Kidney (tissue), 14 donors: ENCODE measurements around the gene KDF1. TPM values are rescaled to one million over a fixed set of nuclear protein-coding genes. Genes with fewer than 3 reads are reported as not detected.

Experiments used
- DNase-seq, 5 donors: peaks; one replicate each; pipeline ENCODE4 v3.0.0-alpha.2; 2013 to 2020
- FAIRE-seq: peaks from 2 replicates; lab custom pipeline; 2012; peaks lifted over from hg19 to GRCh38; lab: Jason Lieb, UNC
- H3K27ac ChIP-seq, 2 donors: one replicate each; pipeline ENCODE4 v1.7.0; 2013; ENCODE audit warnings: low read depth in 2 of 2, low read length in 2 of 2, inconsistent platforms in 1 of 2
- H3K27me3 ChIP-seq: one replicate; pipeline ENCODE4 v1.7.1; 2013; ENCODE audit warnings: low read length, inconsistent platforms; ENCODE audit not compliant: control insufficient read depth, insufficient read depth
- H3K36me3 ChIP-seq, 3 donors: one replicate each; pipeline versions ENCODE4 v1.7.0 to v1.7.1; 2013; ENCODE audit warnings: low read length in 3 of 3, control low read depth in 1 of 3, inconsistent platforms in 1 of 3; ENCODE audit not compliant: insufficient read depth in 3 of 3, control insufficient read depth in 2 of 3
- H3K4me1 ChIP-seq, 3 donors: one replicate each; pipeline versions ENCODE4 v1.7.0 to v1.7.1; 2013; ENCODE audit warnings: low read length in 3 of 3, inconsistent platforms in 1 of 3, low read depth in 1 of 3; ENCODE audit not compliant: control insufficient read depth in 2 of 3, insufficient read depth in 2 of 3
- H3K4me3 ChIP-seq, 3 donors: one replicate each; pipeline versions ENCODE4 v1.7.0 to v1.8.1; 2013; ENCODE audit warnings: low read length in 3 of 3, control low read depth in 1 of 3, inconsistent platforms in 1 of 3
- H3K9ac ChIP-seq, 3 donors: one replicate each; pipeline versions ENCODE4 v1.7.0 to v1.7.1; 2013; ENCODE audit warnings: low read length in 3 of 3, control low read depth in 1 of 3, inconsistent platforms in 1 of 3
- H3K9me3 ChIP-seq, 3 donors: one replicate each; pipeline versions ENCODE4 v1.7.0 to v1.7.1; 2013; ENCODE audit warnings: low read length in 3 of 3, control low read depth in 1 of 3, inconsistent platforms in 1 of 3; ENCODE audit not compliant: control insufficient read depth in 2 of 3, insufficient read depth in 1 of 3
- intact Hi-C: fragments of 100-400 bp; cut with DNase I; formaldehyde crosslinking; loops from one replicate; pipeline ENCODE4 v1.11.1; 2022
- polyA plus RNA-seq: library from polyadenylated mRNA; stranded (reverse); fragments of 350-450 nt; fragmentation: Illumina TruSeq; extraction: RNeasy Lipid Tissue Mini Kit (QIAGEN cat#74804); gene quantifications from one replicate; pipeline ENCODE4 v1.2.3, GENCODE V29; 2014; ENCODE audit warnings: low read depth, low replicate concordance; ENCODE audit not compliant: insufficient read depth
- total RNA-seq: library from RNA; stranded (reverse); fragmentation: NEBNext Ultra II Directional; extraction: Animal tissue kit (Norgen Biotek cat#: 25700); gene quantifications from one replicate; pipeline ENCODE4 v1.2.1, GENCODE V29; 2021
- TF ChIP-seq, protein P1 (sequence below): IDR thresholded peaks from 3 replicates; pipeline ENCODE4 v1.5.1; 2012; ENCODE audit warnings: mild to moderate bottlenecking, moderate library complexity, borderline replicate concordance; ENCODE audit not compliant: insufficient read depth; ENCODE audit errors: extremely low read depth
- donor health status: control.
- donor health status: control.
- donor health status: control.
- donor health status: control.
- donor health status: control.
- donor health status: DM: yes; HTN: yes; CAD: no.
- donor health status: Normal renal cell carcinoma (clear cell type).

KDF1 gene
- total and polyA plus RNA-seq, 2 donors from 2014 or later: 14.1 to 19.3 TPM

GRCh38 chr1:26951821-26952497 is 8.3 kb downstream of the KDF1 start:
- Histone ChIP-seq H3K27me3 (no peaks in the 10 kb centered on the region), H3K4me3 (no peak overlapping the region), H3K27ac (no peak overlapping the region), H3K9me3 (peaks cover 0 to 3% (median 0%) of the 10 kb centered on the region in 3 donors), H3K4me1 (no peaks in the 10 kb centered on the region), H3K36me3 (peaks cover 0 to 3% (median 0%) of the 10 kb centered on the region in 3 donors), H3K9ac (no peak overlapping the region)
- TF ChIP-seq, protein P1, sequence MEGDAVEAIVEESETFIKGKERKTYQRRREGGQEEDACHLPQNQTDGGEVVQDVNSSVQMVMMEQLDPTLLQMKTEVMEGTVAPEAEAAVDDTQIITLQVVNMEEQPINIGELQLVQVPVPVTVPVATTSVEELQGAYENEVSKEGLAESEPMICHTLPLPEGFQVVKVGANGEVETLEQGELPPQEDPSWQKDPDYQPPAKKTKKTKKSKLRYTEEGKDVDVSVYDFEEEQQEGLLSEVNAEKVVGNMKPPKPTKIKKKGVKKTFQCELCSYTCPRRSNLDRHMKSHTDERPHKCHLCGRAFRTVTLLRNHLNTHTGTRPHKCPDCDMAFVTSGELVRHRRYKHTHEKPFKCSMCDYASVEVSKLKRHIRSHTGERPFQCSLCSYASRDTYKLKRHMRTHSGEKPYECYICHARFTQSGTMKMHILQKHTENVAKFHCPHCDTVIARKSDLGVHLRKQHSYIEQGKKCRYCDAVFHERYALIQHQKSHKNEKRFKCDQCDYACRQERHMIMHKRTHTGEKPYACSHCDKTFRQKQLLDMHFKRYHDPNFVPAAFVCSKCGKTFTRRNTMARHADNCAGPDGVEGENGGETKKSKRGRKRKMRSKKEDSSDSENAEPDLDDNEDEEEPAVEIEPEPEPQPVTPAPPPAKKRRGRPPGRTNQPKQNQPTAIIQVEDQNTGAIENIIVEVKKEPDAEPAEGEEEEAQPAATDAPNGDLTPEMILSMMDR: no peak
- intact Hi-C loops: no loop called here
- DNase-seq (no peak), FAIRE-seq (no peak)

- peaks cover 0 to 3% (median 0%) of the 10 kb centered on the region in 3 donors for H3K36me3 ChIP-seq
- intact Hi-C loops: no loop called here
- no peaks in the 10 kb centered on the region for H3K27me3 ChIP-seq
- H3K9ac ChIP-seq: no peak overlapping the region
- peaks cover 0 to 1% (median 0%) of the 10 kb centered on the region in 3 donors for H3K9me3 ChIP-seq
- H3K27ac ChIP-seq: no peak overlapping the region
- FAIRE-seq: no peak
- H3K4me3 ChIP-seq: no peak overlapping the region
- no peaks in the 10 kb centered on the region for H3K4me1 ChIP-seq
- TF ChIP-seq, protein P1: no peak
- no peak for DNase-seq
Observed at GRCh38 chr1:26951216-26951615, 9.1 kb downstream of the KDF1 start.

- Histone ChIP-seq H3K9me3 (no peaks in the 10 kb centered on the region), H3K9ac (no peak overlapping the region), H3K36me3 (peaks cover 0 to 7% (median 4%) of the 10 kb centered on the region in 3 donors), H3K4me1 (peaks cover 0 to 3% (median 0%) of the 10 kb centered on the region in 3 donors), H3K27me3 (no peaks in the 10 kb centered on the region), H3K4me3 (no peak overlapping the region), H3K27ac (no peak overlapping the region)
- DNase-seq: no peak
- FAIRE-seq: no peak
- TF ChIP-seq, protein P1: no peak
- intact Hi-C loops: no loop called here
Observed at GRCh38 chr1:26950602-26951001, 9.7 kb downstream of the KDF1 start.
